DMS153 treated with DMSO at 0.1 percent for 48 hours (cell line): ENCODE data around the gene PRDM11.

ENCODE experiments used
- DNase-seq: peaks from one replicate; lab custom pipeline; 2025; ENCODE audit not compliant: unreplicated experiment; lab: John Stamatoyannopoulos, UW

PRDM11 gene

GRCh38 chr11:45209000-45209879 is 62.8 kb downstream of the PRDM11 start:
- DNase-seq: peak; percentile 28

- peak; percentile 88 for DNase-seq
Measured at GRCh38 chr11:45209891-45210699, 63.7 kb downstream of the PRDM11 start.

GRCh38 chr11:45210846-45211245 is 64.4 kb downstream of the PRDM11 start:
- DNase-seq: no peak

GRCh38 chr11:45211732-45212131 is 65.3 kb downstream of the PRDM11 start:
- no peak for DNase-seq

- no peak for DNase-seq
Measured at GRCh38 chr11:45212566-45213315, 66.3 kb downstream of the PRDM11 start.

GRCh38 chr11:45213316-45213665 is 66.9 kb downstream of the PRDM11 start:
- no peak for DNase-seq

- no peak for DNase-seq
Measured at GRCh38 chr11:45213717-45214116, 67.3 kb downstream of the PRDM11 start.

- DNase-seq: no peak
Measured at GRCh38 chr11:45215098-45215865, 68.8 kb downstream of the PRDM11 start.

GRCh38 chr11:45216031-45216430 is 69.6 kb downstream of the PRDM11 start:
- DNase-seq: no peak

GRCh38 chr11:45216901-45217300 is 70.5 kb downstream of the PRDM11 start:
- no peak for DNase-seq

GRCh38 chr11:45217991-45218390 is 71.6 kb downstream of the PRDM11 start:
- DNase-seq: no peak

GRCh38 chr11:45218705-45219104 is 72.3 kb downstream of the PRDM11 start:
- DNase-seq: no peak

GRCh38 chr11:45219411-45219810 is 73.0 kb downstream of the PRDM11 start:
- no peak for DNase-seq

- DNase-seq: no peak
Measured at GRCh38 chr11:45223496-45223895, 77.1 kb downstream of the PRDM11 start.

- DNase-seq: no peak
Measured at GRCh38 chr11:45224766-45225165, 78.3 kb downstream of the PRDM11 start.

- DNase-seq: peak; percentile 48
Measured at GRCh38 chr11:45225277-45225676, 78.8 kb downstream of the PRDM11 start.

- no peak for DNase-seq
Measured at GRCh38 chr11:45225961-45226871, 79.8 kb downstream of the PRDM11 start.

- no peak for DNase-seq
Measured at GRCh38 chr11:45226901-45227300, 80.5 kb downstream of the PRDM11 start.

- no peak for DNase-seq
Measured at GRCh38 chr11:45227836-45228235, 81.4 kb downstream of the PRDM11 start.
